Left lobe of liver (tissue), 2 donors: Measurements from ENCODE around the gene UBE4B. TPM values are rescaled to one million over a fixed set of nuclear protein-coding genes. Genes with fewer than 3 reads are reported as not detected.
"Not testable (repeated sequence)": the region's sequence is repeated elsewhere in the genome, so short reads cannot be mapped to it uniquely, and the experiment has no call there.

Source experiments
- ATAC-seq: fragments of 200-7000 bp; cut with Tn5 transposase; one replicate; pipeline ENCODE4 v1.9.1; 2020; ENCODE audit warnings: mild to moderate bottlenecking, moderate library complexity
- DNase-seq: peaks from one replicate; pipeline ENCODE4 v3.0.0-alpha.2; 2020; ENCODE audit warnings: low spot score
- total RNA-seq: library from RNA; stranded (reverse); gene quantifications from one replicate; pipeline ENCODE4 v1.2.1, GENCODE V29; 2021
- donor health status: DM: no; HTN: no; CAD: no; lungs with moderate emphysema.
- donor health status: DM: no; HTN: yes; CAD: no.

UBE4B gene
- total RNA-seq, 1 donor from 2014 or later = 21.6 TPM

DNA sequence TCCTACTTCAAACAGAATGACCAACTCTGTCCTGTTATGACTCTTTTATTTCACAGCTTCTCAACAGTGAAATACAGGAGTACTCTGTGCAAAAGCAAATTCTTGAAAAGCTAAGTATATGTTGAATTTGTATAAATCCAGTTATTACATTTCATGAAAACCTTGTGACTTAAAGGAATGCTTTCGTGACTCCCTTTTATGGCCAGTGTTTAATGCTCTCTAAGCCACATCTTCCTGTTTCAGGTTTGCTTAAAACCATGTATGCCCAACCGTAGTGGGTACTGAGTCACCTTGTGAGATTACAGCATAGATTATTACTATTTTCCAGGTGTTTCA is 137.4 kb downstream of the UBE4B start:
- DNase-seq (no peak), ATAC-seq (no peak)

DNA sequence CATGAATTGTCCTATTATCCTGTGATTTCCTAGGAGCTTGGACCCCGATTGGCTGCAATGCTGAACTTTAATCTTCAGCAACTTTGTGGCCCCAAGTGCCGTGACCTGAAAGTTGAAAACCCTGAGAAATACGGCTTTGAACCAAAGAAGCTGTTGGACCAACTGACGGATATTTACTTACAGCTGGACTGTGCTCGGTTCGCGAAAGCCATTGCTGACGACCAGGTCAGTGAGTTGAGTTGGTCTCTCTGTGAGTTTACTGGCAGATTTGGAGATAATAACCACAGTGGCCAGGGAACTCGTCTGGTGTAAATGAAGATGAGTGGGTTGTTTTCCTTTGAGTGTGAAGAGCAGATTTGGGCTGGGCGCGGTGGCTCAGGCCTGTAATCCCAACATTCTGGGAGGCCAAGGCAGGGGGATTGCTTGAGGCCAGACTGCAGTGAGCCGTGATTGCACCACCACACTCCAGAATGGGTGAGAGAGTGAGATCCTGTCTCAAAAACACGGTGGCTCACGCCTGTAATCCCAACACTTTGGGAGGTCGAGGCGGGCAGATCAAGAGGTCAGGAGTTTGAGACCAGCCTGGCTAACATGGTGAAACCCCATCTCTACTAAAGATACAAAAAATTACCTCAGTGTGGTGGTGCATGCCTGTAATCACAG is 138.5 kb downstream of the UBE4B start:
- DNase-seq = no peak
- peak; percentile 43 for ATAC-seq

- DNase-seq (no peak), ATAC-seq (no peak)
Observed at GRCh38 chr1:10171995-10172669, 139.4 kb downstream of the UBE4B start.

GRCh38 chr1:10173582-10173981 is 140.8 kb downstream of the UBE4B start:
- ATAC-seq (no peak), DNase-seq (no peak)

GRCh38 chr1:10177876-10178275 is 145.1 kb downstream of the UBE4B start:
- no peak for DNase-seq
- no peak for ATAC-seq

GRCh38 chr1:10178597-10179405 is 146.0 kb downstream of the UBE4B start:
- no peak for ATAC-seq
- no peak for DNase-seq

DNA sequence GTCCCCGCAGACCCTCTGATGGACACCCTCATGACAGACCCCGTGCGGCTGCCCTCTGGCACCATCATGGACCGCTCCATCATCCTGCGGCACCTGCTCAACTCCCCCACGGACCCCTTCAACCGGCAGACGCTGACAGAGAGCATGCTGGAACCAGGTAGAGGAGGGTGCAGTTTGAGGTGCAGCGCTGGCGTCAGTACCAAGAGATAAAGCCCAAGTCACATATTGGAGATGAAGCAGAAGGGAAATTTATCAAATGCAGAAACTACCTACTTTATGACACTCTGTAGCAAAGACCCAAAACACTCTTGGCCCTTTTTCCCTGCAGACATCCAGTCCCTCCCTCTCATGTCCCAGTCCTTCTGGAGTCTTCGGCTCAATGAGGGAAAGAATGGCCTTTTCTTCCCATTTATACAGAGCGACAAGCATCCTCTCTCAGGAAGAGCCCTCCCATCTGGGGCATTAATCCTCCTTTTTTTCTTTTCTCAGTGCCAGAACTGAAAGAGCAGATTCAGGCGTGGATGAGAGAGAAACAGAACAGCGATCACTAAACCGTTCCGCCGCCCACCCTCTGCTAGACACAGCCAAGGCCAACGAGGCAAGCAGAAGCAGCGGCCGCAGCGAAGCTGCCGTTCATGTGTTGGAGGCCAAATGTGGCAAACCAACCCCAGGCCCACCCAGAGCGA is 146.8 kb downstream of the UBE4B start:
- DNase-seq (no peak), ATAC-seq (no peak)

GRCh38 chr1:10181154-10181553 is 148.4 kb downstream of the UBE4B start:
- ATAC-seq (no peak), DNase-seq (no peak)

DNA sequence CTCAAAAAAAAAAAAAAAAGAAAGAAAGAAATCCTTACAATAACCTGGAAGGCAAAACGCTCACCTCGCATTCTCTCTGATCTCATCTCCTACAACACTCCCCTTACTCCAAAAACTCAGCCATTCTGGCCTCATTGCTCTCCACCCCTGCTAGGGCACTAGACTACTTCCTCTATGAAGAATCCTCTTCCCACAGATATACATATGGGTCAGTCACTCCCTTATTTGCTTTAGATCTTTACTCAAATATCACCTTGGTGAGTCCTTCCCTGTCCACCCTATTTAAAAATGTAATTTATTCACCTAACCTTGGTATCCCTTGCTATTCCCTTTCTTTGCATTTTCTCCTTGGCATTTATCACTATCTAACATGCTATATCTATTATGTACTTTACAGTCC is 153.0 kb downstream of the UBE4B start:
- DNase-seq (no peak), ATAC-seq (no peak)

DNA sequence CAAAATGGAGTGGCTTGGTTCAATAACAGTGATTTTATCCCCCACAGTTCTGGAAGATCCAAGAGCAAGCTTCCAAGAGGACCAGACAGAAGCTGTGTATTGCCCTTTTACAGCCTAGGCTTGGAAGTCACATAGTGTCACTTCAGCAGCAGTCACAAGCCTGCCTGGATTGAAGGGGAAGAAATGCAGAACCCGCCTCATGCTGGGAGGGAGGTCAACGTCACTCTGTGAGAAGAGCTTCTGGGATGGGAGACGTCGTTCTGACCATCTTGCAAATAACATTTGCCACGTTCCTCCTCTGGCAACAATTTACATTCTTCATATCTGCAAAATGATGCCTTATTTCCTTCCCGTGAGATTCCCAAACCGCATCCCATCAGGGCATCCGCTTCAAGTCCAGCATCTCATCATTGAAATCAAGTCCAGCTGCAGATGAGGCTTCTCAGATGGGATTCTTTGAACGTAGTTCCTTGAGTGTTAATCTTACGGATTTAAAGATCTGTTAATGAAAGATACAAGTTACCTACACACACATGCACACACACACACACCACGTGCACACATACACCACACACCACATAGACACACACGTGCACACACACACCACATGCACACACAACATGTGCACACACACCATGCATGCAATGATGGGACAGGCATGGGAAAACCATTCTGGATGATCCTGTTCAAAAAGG is 153.7 kb downstream of the UBE4B start:
- ATAC-seq (peak; percentile 23), DNase-seq (no peak)

GRCh38 chr1:10187026-10187334 is 154.2 kb downstream of the UBE4B start:
- no peak for ATAC-seq

GRCh38 chr1:10188133-10188650 is 155.4 kb downstream of the UBE4B start:
- DNase-seq = no peak

More at GRCh38 chr1:10187026-10187334, 154.2 kb downstream of the UBE4B start:
- DNase-seq = no peak

DNA sequence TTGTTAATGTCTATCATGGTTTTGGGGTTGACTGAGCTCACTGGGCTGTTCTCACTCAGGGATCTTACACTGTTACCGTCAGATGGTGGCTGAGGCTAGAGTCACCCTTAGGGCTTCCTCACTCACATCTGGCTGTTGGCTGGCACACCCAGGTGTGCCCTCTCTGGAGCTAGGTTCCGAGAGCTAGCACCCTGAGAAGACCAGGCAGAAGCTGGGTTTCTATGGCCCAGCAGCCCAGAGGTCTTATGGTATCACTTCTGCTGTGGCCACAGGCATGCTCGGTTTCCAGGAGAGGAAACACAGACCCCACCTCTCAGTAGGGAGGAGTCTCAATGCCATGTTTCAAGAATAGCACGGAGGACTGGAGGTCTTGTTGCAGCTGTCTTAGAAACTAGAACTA is 156.9 kb downstream of the UBE4B start:
- no peak for ATAC-seq

More at GRCh38 chr1:10188133-10188650, 155.4 kb downstream of the UBE4B start:
- ATAC-seq = no peak

DNA sequence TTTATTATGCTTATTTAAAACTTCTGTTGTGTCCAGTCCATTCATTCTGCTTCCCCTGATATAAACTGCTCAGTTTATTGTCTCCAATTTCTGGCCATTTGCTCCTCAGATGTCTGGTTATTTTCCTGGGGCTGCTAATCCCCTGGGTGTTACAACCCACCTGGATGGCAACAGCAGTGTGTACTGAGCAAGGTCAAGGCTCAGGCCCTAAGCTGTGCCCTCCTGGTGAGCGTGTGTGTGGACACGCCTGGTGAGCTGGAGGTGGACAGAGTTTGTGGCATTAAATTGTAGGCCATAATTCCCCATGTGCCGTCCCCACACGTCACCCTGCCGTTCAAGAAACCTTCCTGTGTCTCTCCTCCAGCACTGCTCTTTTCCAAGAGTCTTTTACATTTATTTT is 159.5 kb downstream of the UBE4B start:
- ATAC-seq (no peak), DNase-seq (no peak)

More for the DNA sequence above, 156.9 kb downstream of the UBE4B start:
- no peak for DNase-seq

GRCh38 chr1:10193288-10193687 is 160.5 kb downstream of the UBE4B start:
- ATAC-seq (no peak), DNase-seq (no peak)

DNA sequence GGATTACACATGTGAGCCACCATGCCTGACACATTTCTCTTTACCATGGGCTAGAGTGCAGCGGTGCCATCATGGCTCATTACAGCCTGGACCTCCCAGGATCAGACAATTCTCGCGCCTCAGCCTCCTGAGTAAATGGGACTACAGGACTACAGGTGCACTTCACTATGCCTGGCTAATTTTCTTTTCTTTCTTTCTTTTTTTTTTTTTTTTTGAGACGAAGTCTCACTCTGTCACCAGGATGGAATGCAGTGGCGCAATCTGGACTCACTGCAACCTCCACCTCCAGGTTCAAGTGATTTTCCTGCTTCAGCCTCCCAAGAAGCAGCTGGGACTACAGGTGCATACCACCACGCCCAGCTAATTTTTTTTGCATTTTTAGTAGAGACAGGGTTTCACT is 162.8 kb downstream of the UBE4B start:
- DNase-seq (no peak), ATAC-seq (no peak)

GRCh38 chr1:10196976-10197375 is 164.2 kb downstream of the UBE4B start:
- no peak for ATAC-seq
- no peak for DNase-seq

DNA sequence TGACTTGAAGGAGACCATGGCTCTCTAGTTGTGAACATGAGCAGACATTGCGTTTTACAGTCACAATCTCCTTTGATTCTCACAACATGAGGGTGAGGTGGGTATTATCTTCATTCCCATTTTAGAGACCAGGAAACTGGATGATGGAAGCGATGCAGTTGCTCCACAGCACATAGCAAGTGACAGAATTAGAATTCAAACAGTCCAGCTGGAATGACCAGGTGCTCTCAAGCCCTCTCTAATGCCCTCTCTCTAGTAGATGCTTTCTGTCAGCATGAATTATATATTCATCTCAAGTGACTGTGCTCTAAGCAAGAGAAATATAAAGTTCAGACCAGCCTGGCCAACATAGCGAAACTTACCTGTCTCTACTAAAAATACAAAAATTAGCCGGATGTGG is 167.9 kb downstream of the UBE4B start:
- DNase-seq = no peak

DNA sequence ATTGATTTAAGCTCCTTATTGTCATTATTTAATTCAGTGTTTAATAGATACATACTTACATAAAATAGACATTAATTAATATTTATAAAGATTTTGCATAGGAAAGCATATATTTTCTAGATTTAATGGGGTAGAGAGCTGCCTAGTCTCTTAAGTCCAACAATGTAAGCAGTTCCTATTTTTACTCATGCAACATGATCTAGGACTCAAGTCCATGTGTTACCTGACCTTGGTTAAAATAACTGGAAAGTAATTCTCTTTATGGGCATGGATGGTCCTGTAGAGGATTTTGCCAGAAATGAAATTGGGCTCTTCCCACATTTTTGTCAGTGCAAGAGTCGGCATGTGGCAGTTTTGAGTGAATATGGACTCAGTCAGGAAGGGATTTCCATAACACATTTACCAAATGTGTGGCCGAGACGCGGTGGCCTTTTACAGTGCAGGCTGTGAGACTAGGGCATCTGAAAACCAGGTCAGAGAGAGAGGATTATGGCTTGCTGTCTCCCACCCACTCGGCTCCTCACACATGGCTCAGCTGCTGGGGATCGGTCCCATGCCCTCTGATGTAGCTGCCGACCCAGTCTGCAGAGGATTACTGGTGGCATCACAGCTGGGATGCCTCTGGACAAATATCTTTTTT is 171.4 kb downstream of the UBE4B start:
- ATAC-seq (no peak), DNase-seq (no peak)

More for the DNA sequence above, 167.9 kb downstream of the UBE4B start:
- no peak for ATAC-seq

GRCh38 chr1:10205206-10205605 is 172.4 kb downstream of the UBE4B start:
- not testable (repeated sequence) for DNase-seq, ATAC-seq
